Stomach (tissue), 9 donors: ENCODE data around the gene C11orf21. TPM values are rescaled to one million over a fixed set of nuclear protein-coding genes. Genes with fewer than 3 reads are reported as not detected.
A peak's percentile ranks its signal among the peaks of the same experiment; 100 is the strongest.

Experiments
- DNase-seq, 2 donors: peaks; one replicate each; pipeline versions ENCODE4 v3.0.0 to v3.0.0-alpha.2; 2013 to 2019
- H3K27ac ChIP-seq, 5 donors: fragments of 200-600 bp in 4 of 5; sonication (generic) in 4 of 5; one replicate each; pipeline ENCODE4 v1.5.1; 2013 to 2019; ENCODE audit warnings: mild to moderate bottlenecking in 1 of 5, moderate library complexity in 1 of 5
- H3K27me3 ChIP-seq, 3 donors: fragments of 200-600 bp; sonication (generic); one replicate each; pipeline ENCODE4 v1.5.1; 2017 to 2019; ENCODE audit warnings: mixed run types in 1 of 3
- H3K36me3 ChIP-seq, 4 donors: fragments of 200-600 bp; sonication (generic); 1 replicate in 3 of 4; 2 replicates in 1 of 4; pipeline ENCODE4 v1.5.1; 2016 to 2019
- H3K4me1 ChIP-seq, 4 donors: fragments of 200-600 bp; sonication (generic); one replicate each; pipeline ENCODE4 v1.5.1; 2016 to 2019
- H3K4me3 ChIP-seq, 4 donors: fragments of 200-600 bp; sonication (generic) in 3 of 4; one replicate each; pipeline ENCODE4 v1.5.1; 2016 to 2019; ENCODE audit warnings: mild to moderate bottlenecking in 1 of 4
- H3K9me3 ChIP-seq, 4 donors: fragments of 200-600 bp; sonication (generic); one replicate each; pipeline ENCODE4 v1.5.1; 2016 to 2019
- EP300 ChIP-seq: sonication (generic); formaldehyde crosslinking; IDR thresholded peaks from one replicate; pipeline ENCODE4 v1.6.1; 2017; ENCODE audit warnings: antibody characterized with exemption
- POLR2A ChIP-seq, 4 donors: fragments of 450-650 bp; IDR thresholded peaks; one replicate each; pipeline ENCODE4 v1.6.1; 2016; ENCODE audit warnings: antibody characterized with exemption in 4 of 4, control low read depth in 2 of 4, mild to moderate bottlenecking in 1 of 4, moderate library complexity in 1 of 4
- POLR2AphosphoS5 ChIP-seq, 3 donors: sonication (generic); formaldehyde crosslinking; IDR thresholded peaks; one replicate each; pipeline ENCODE4 v1.6.1; 2016; ENCODE audit warnings: antibody characterized with exemption in 3 of 3
- WGBS, 5 donors: extraction: QIAGEN DNeasy Blood & Tissue Kit in 3 of 5; methylation state at CpG; one replicate each; pipeline versions ENCODE4 v1.1.5 to v1.1.7; 2013 to 2018; 5-methylcytosine and 5-hydroxymethylcytosine counted together
- intact Hi-C: fragments of 100-400 bp; cut with DNase I; formaldehyde crosslinking; loops from one replicate; pipeline ENCODE4 v1.15.1; 2023; ENCODE audit warnings: low total_unique reads
- polyA plus RNA-seq, 3 donors: library from polyadenylated mRNA; stranded (reverse); fragments of 200-250 nt; gene quantifications; one replicate each; pipeline ENCODE4 v1.2.3, GENCODE V29; 2013
- total RNA-seq, 5 donors: library from RNA; depleted of rRNA; stranded (reverse); fragments of >200 nt; gene quantifications; one replicate each; pipeline versions ENCODE4 v1.1.0 to v1.2.3, GENCODE V29; 2014 to 2016
- TF ChIP-seq, protein P1 (sequence below), 7 experiments: fragments of 450-650 bp in 4 of 7; fragments of 200-600 bp in 3 of 7; sonication (generic) in 3 of 7; IDR thresholded peaks; one replicate each; pipeline ENCODE4 v1.5.1; 2016 to 2019; ENCODE audit warnings: antibody characterized with exemption in 7 of 7, control low read depth in 2 of 7, mild to moderate bottlenecking in 1 of 7
- donor health status: healthy with polysubstance abuse.
- donor health status: Bipolar disorder and iron deficiency.
- donor health status: healthy.

C11orf21 gene
- total and polyA plus RNA-seq, 8 donors = 0.61 to 1.8 (median 0.82) TPM; not detected in 2

GRCh38 chr11:2277933-2278523, 23.7 kb downstream of the C11orf21 start:
- no peak overlapping the region for H3K27ac ChIP-seq
- no peaks in the 10 kb centered on the region for H3K4me1 ChIP-seq
- WGBS, 5 donors = 83 to 93% (median 90%) methylated on average over 6 of the region's 6 CpGs
- no peaks in the 10 kb centered on the region for H3K36me3 ChIP-seq
- no peak overlapping the region for H3K4me3 ChIP-seq
- no peak for DNase-seq
- H3K27me3 ChIP-seq = peaks cover 0 to 12% (median 0%) of the 10 kb centered on the region in 3 donors
- intact Hi-C loops = no loop called here
- H3K9me3 ChIP-seq = peaks cover 0 to 15% (median 3%) of the 10 kb centered on the region in 4 donors
- TF ChIP-seq EP300 (no peak), POLR2AphosphoS5 (IDR thresholded peaks at IDR 0.05) (no peak), POLR2A (IDR thresholded peaks at IDR 0.05) (no peak)
- TF ChIP-seq, protein P1, sequence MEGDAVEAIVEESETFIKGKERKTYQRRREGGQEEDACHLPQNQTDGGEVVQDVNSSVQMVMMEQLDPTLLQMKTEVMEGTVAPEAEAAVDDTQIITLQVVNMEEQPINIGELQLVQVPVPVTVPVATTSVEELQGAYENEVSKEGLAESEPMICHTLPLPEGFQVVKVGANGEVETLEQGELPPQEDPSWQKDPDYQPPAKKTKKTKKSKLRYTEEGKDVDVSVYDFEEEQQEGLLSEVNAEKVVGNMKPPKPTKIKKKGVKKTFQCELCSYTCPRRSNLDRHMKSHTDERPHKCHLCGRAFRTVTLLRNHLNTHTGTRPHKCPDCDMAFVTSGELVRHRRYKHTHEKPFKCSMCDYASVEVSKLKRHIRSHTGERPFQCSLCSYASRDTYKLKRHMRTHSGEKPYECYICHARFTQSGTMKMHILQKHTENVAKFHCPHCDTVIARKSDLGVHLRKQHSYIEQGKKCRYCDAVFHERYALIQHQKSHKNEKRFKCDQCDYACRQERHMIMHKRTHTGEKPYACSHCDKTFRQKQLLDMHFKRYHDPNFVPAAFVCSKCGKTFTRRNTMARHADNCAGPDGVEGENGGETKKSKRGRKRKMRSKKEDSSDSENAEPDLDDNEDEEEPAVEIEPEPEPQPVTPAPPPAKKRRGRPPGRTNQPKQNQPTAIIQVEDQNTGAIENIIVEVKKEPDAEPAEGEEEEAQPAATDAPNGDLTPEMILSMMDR (IDR thresholded peaks at IDR 0.05) = no peak

GRCh38 chr11:2277008-2277346, 24.7 kb downstream of the C11orf21 start:
- Histone ChIP-seq H3K27me3 (peaks cover 0 to 23% (median 5%) of the 10 kb centered on the region in 3 donors), H3K9me3 (peaks cover 0 to 15% (median 0%) of the 10 kb centered on the region in 4 donors), H3K4me3 (no peak overlapping the region), H3K4me1 (no peaks in the 10 kb centered on the region), H3K27ac (no peak overlapping the region), H3K36me3 (no peaks in the 10 kb centered on the region)
- 60 to 72% (median 64%) methylated on average over 5 to 6 of the region's 6 CpGs for WGBS, 5 donors
- DNase-seq = peak in 1 of 2 donors; percentile 17
- TF ChIP-seq EP300 (no peak), POLR2A (IDR thresholded peaks at IDR 0.05) (no peak), POLR2AphosphoS5 (IDR thresholded peaks at IDR 0.05) (no peak)
- TF ChIP-seq, protein P1 (IDR thresholded peaks at IDR 0.05) = no peak
- intact Hi-C loops = no loop called here

GRCh38 chr11:2276280-2277007, 25.3 kb downstream of the C11orf21 start:
- peaks cover 0 to 28% (median 10%) of the 10 kb centered on the region in 3 donors for H3K27me3 ChIP-seq
- no peak for TF ChIP-seq POLR2AphosphoS5 (IDR thresholded peaks at IDR 0.05)
- no peak for TF ChIP-seq POLR2A (IDR thresholded peaks at IDR 0.05)
- TF ChIP-seq, protein P1 (IDR thresholded peaks at IDR 0.05) = no peak
- TF ChIP-seq EP300 = no peak
- H3K36me3 ChIP-seq = no peaks in the 10 kb centered on the region
- peaks cover 0 to 15% (median 0%) of the 10 kb centered on the region in 4 donors for H3K9me3 ChIP-seq
- no peak overlapping the region for H3K4me3 ChIP-seq
- intact Hi-C loops = no loop called here
- WGBS, 5 donors = 86 to 95% (median 94%) methylated on average over 14 of the region's 14 CpGs
- no peaks in the 10 kb centered on the region for H3K4me1 ChIP-seq
- H3K27ac ChIP-seq = no peak overlapping the region
- DNase-seq = no peak

GRCh38 chr11:2275334-2276279, 26.1 kb downstream of the C11orf21 start:
- no peak overlapping the region for H3K27ac ChIP-seq
- H3K4me3 ChIP-seq = no peak overlapping the region
- DNase-seq = peak in 1 of 2 donors; percentile 20
- H3K36me3 ChIP-seq = no peaks in the 10 kb centered on the region
- TF ChIP-seq, protein P1 (IDR thresholded peaks at IDR 0.05) = no peak
- TF ChIP-seq POLR2AphosphoS5 (IDR thresholded peaks at IDR 0.05) (no peak), EP300 (no peak), POLR2A (IDR thresholded peaks at IDR 0.05) (no peak)
- intact Hi-C loops = no loop called here
- H3K4me1 ChIP-seq = peaks cover 6 to 8% (median 7%) of the 10 kb centered on the region in 4 donors
- peaks cover 0 to 15% (median 0%) of the 10 kb centered on the region in 4 donors for H3K9me3 ChIP-seq
- H3K27me3 ChIP-seq = peaks cover 6 to 36% (median 18%) of the 10 kb centered on the region in 3 donors
- 90 to 95% (median 92%) methylated on average over 24 to 30 of the region's 30 CpGs for WGBS, 5 donors
